HL-60 (cell line): ENCODE measurements around the gene USP8.

ENCODE experiments used
- CTCF ChIP-seq: IDR thresholded peaks from one replicate; pipeline ENCODE4 v1.5.1; 2011; ENCODE audit warnings: low read length, control low read depth, inconsistent platforms; ENCODE audit not compliant: insufficient read depth
- GABPA ChIP-seq: IDR thresholded peaks from 2 replicates; pipeline ENCODE4 v1.6.1; 2012; ENCODE audit warnings: low read depth
- POLR2AphosphoS5 ChIP-seq: IDR thresholded peaks from 2 replicates; pipeline ENCODE4 v1.6.1; 2012; ENCODE audit warnings: low read depth
- REST ChIP-seq: IDR thresholded peaks from 2 replicates; pipeline ENCODE4 v1.6.1; 2012; ENCODE audit warnings: low read depth; ENCODE audit not compliant: insufficient replicate concordance

GRCh38 chr15:50435772-50436171 lies 11.6 kb downstream of the USP8 start:
- TF ChIP-seq CTCF (no peak), POLR2AphosphoS5 (no peak), REST (no peak), GABPA (no peak)
